GM23248 (cell line): ENCODE measurements around the gene ALKAL2. TPM values are rescaled to one million over a fixed set of nuclear protein-coding genes. Genes with fewer than 3 reads are reported as not detected.

Source experiments
- DNase-seq: peaks from one replicate; pipeline ENCODE4 v3.0.0-alpha.2; 2015
- H2AFZ ChIP-seq: fragments of 200-600 bp; sonication (generic); 2 replicates; pipeline ENCODE4 v1.6.1; 2016; ENCODE audit warnings: antibody characterized with exemption
- H3F3A ChIP-seq: fragments of 200-600 bp; sonication (generic); 2 replicates; pipeline ENCODE4 v1.6.1; 2016; ENCODE audit warnings: mild to moderate bottlenecking, antibody characterized with exemption, mixed run types; ENCODE audit not compliant: insufficient read depth
- H3K27ac ChIP-seq: fragments of 200-600 bp; sonication (generic); 2 replicates; pipeline ENCODE4 v1.5.1; 2016; ENCODE audit warnings: mild to moderate bottlenecking
- H3K27me3 ChIP-seq: fragments of 200-600 bp; sonication (generic); replicated peaks from 2 replicates; pipeline ENCODE4 v1.6.1; 2016; ENCODE audit warnings: mild to moderate bottlenecking; ENCODE audit not compliant: insufficient read depth
- H3K36me3 ChIP-seq: fragments of 200-600 bp; sonication (generic); 2 replicates; pipeline ENCODE4 v1.6.1; 2016; ENCODE audit warnings: low read depth, mild to moderate bottlenecking
- H3K4me1 ChIP-seq: fragments of 200-600 bp; sonication (generic); 2 replicates; pipeline ENCODE4 v1.6.1; 2016; ENCODE audit warnings: mild to moderate bottlenecking; ENCODE audit not compliant: insufficient read depth
- H3K4me2 ChIP-seq: fragments of 200-600 bp; sonication (generic); one replicate; pipeline ENCODE4 v1.6.1; 2016; ENCODE audit warnings: mild to moderate bottlenecking; ENCODE audit not compliant: unreplicated experiment
- H3K4me3 ChIP-seq: fragments of 200-600 bp; sonication (generic); 2 replicates; pipeline ENCODE4 v1.5.1; 2016; ENCODE audit warnings: mild to moderate bottlenecking
- H3K79me2 ChIP-seq: fragments of 200-600 bp; sonication (generic); 2 replicates; pipeline ENCODE4 v1.6.1; 2016; ENCODE audit warnings: mild to moderate bottlenecking; ENCODE audit not compliant: insufficient read depth
- H3K9ac ChIP-seq: fragments of 200-600 bp; sonication (generic); 2 replicates; pipeline ENCODE4 v1.6.1; 2016; ENCODE audit warnings: mild to moderate bottlenecking
- H3K9me2 ChIP-seq: fragments of 200-600 bp; sonication (generic); 2 replicates; pipeline ENCODE4 v1.6.1; 2016; ENCODE audit warnings: mixed run types, mild to moderate bottlenecking, moderate library complexity; ENCODE audit not compliant: insufficient read depth
- H3K9me3 ChIP-seq: fragments of 200-600 bp; sonication (generic); one replicate; pipeline ENCODE4 v1.6.1; 2017; ENCODE audit warnings: low read depth
- H4K20me1 ChIP-seq: fragments of 200-600 bp; sonication (generic); 2 replicates; pipeline ENCODE4 v1.6.0; 2016; ENCODE audit not compliant: insufficient read depth
- EZH2 ChIP-seq: fragments of 200-600 bp; sonication (generic); IDR thresholded peaks from 2 replicates; pipeline ENCODE4 v1.6.1; 2018; ENCODE audit warnings: antibody characterized with exemption, mild to moderate bottlenecking; ENCODE audit not compliant: insufficient read depth, poor library complexity, severe bottlenecking
- EZH2phosphoT487 ChIP-seq: fragments of 200-600 bp; sonication (generic); IDR thresholded peaks from 2 replicates; pipeline ENCODE4 v1.6.1; 2018; ENCODE audit warnings: antibody characterized with exemption, moderate library complexity, mild to moderate bottlenecking, low read depth; ENCODE audit not compliant: insufficient read depth
- WGBS, 2 experiments: methylation state at CpG; one replicate each; pipeline ENCODE4 v1.1.6; 2015 to 2017; ENCODE audit warnings: low lambda C conversion rate in 2 of 2, low coverage in 1 of 2; ENCODE audit errors: missing lambda C conversion rate in 2 of 2; 5-methylcytosine and 5-hydroxymethylcytosine counted together
- in situ Hi-C: fragments of 300-500 bp; cut with MboI; formaldehyde crosslinking; loops from 2 replicates; pipeline ENCODE4 v1.15.0; 2020
- polyA plus RNA-seq: library from polyadenylated mRNA; unstranded; fragments of >200 nt; fragmentation: Nextera tagmentation; extraction: Ambion mirVana; gene quantifications from 2 replicates; pipeline ENCODE4 v1.2.1, GENCODE V29; 2016
- total RNA-seq: library from RNA; depleted of rRNA; stranded (reverse); fragments of >200 nt; shearing (Covaris generic); gene quantifications from 2 replicates; pipeline ENCODE4 v1.2.3, GENCODE V29; 2014

Gene ALKAL2
- total and polyA plus RNA-seq, 2 experiments from 2014 or later = not detected

DNA sequence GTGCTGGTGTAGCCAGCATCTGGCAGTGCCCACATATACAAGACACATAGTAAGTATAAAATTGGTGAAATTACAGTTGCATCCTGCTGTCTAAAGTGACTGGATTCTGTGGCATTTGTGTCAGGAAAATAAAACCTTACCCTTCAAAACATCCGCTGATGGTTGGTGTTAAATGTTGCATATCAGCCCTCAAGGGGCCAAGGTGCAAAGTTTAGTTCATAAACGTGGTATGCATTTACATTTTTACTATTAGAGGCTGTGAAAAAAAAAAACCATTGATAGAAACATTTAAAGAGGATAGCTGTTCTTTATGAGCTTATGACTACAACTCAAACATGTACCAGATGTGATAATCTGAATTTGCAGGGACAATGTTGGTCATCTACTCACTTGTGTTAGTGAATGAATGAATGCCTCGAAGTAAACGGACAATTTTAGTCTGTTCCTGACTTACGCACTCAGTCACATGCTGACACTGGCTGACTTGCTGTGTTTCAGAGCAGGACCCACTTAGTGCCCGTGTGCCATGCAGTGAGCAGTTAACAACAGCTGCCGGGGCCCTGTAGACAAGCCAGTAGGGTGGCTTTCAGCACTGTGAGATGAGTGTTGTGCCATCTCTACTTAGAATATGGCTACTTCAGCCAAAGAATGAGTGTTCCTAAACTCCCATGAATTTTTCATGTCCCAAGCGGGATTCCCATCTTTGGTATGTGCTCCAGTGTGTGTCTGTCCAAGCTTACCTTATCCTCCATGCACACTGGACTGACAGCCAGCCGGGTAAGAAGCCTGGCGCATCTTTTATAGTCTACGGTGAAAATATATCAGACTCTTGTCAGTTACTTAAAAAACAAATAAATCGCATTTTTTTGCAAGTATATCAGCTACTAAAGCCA is 5.3 kb downstream of the ALKAL2 start:
- Histone ChIP-seq H3K27ac (no peak overlapping the region), H3K4me2 (no peak overlapping the region), H3K4me3 (no peak overlapping the region), H3F3A (peaks cover 37% of the 10 kb centered on the region), H3K9ac (no peak overlapping the region), H3K9me3 (no peaks in the 10 kb centered on the region), H3K27me3 (no peaks in the 10 kb centered on the region), H3K9me2 (no peaks in the 10 kb centered on the region), H3K36me3 (peaks cover 27% of the 10 kb centered on the region), H3K79me2 (peaks cover 11% of the 10 kb centered on the region), H2AFZ (no peak overlapping the region), H4K20me1 (no peaks in the 10 kb centered on the region), H3K4me1 (peaks cover 24% of the 10 kb centered on the region)
- DNase-seq = no peak
- in situ Hi-C loops = no loop called here
- TF ChIP-seq EZH2 (no peak), EZH2phosphoT487 (no peak)
- 95 to 96% methylated on average over 12 of the region's 12 CpGs for WGBS, 2 experiments

DNA sequence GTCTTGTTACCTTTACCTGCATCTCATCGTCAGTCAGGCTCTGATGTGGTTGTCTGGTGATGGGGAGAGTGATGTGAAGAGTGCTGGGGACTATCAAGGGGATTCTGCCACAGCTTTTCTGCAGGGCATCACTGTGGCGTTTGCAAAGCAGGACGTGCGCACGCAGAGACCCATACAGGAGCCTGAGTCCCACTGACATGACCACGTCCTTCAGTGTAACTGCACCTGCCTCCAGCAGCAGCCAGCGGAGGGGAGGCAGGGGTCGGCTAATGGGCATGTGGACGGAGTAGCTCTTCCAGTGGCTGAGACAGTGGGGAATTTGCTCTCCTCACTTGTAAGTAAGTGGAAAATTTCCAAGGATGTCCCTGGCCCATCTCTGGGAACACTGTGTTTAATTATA is 6.5 kb downstream of the ALKAL2 start:
- WGBS, 2 experiments = 97 to 98% methylated on average over 9 of the region's 9 CpGs
- no peaks in the 10 kb centered on the region for H4K20me1 ChIP-seq

DNA sequence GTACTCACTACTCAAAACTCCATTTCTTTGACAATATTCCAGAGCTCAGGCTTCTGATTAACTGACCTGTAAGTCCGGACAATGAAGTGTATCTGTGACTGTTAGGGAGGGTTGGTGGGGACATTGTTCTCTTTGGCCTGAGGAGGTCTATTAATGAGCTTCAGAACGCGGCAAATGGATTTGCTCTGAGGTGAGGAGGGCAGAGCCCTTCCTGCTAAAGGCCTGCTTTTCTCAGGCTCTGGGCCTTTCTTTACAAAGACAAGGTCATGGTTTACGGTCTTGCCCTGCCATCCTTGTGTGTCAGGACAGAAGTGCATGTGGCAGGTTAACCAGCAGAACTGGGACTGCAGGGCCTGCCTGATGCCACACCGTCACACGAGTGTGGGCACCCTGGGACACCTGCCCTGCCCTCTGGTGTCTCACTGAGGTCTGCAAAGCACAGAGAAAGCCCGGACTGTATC is 7.2 kb downstream of the ALKAL2 start:
- H3K27ac ChIP-seq = no peak overlapping the region
- H3K27me3 ChIP-seq = no peaks in the 10 kb centered on the region
- H3K9ac ChIP-seq = no peak overlapping the region
- WGBS, 2 experiments = 96 to 97% methylated on average over 7 of the region's 7 CpGs
- H3K4me3 ChIP-seq = no peak overlapping the region
- peaks cover 19% of the 10 kb centered on the region for H3K4me1 ChIP-seq
- peaks cover 35% of the 10 kb centered on the region for H3K36me3 ChIP-seq
- H3K9me3 ChIP-seq = no peaks in the 10 kb centered on the region
- H2AFZ ChIP-seq = no peak overlapping the region
- peaks cover 29% of the 10 kb centered on the region for H3F3A ChIP-seq
- H3K4me2 ChIP-seq = no peak overlapping the region
- H3K9me2 ChIP-seq = no peaks in the 10 kb centered on the region
- no peaks in the 10 kb centered on the region for H4K20me1 ChIP-seq
- H3K79me2 ChIP-seq = peaks cover 30% of the 10 kb centered on the region
- in situ Hi-C loops = no loop called here
- no peak for DNase-seq
- TF ChIP-seq EZH2phosphoT487 (no peak), EZH2 (no peak)

More for the DNA sequence above, 6.5 kb downstream of the ALKAL2 start:
- Histone ChIP-seq H2AFZ (no peak overlapping the region), H3K36me3 (peaks cover 35% of the 10 kb centered on the region), H3K27me3 (no peaks in the 10 kb centered on the region), H3K4me1 (peaks cover 24% of the 10 kb centered on the region), H3K79me2 (peaks cover 23% of the 10 kb centered on the region), H3K9me3 (no peaks in the 10 kb centered on the region), H3K4me2 (no peak overlapping the region), H3K4me3 (no peak overlapping the region), H3K9ac (no peak overlapping the region), H3K9me2 (no peaks in the 10 kb centered on the region), H3K27ac (no peak overlapping the region), H3F3A (peaks cover 36% of the 10 kb centered on the region)
- DNase-seq = no peak
- TF ChIP-seq EZH2 = no peak
- TF ChIP-seq EZH2phosphoT487 = no peak
- in situ Hi-C loops = no loop called here

DNA sequence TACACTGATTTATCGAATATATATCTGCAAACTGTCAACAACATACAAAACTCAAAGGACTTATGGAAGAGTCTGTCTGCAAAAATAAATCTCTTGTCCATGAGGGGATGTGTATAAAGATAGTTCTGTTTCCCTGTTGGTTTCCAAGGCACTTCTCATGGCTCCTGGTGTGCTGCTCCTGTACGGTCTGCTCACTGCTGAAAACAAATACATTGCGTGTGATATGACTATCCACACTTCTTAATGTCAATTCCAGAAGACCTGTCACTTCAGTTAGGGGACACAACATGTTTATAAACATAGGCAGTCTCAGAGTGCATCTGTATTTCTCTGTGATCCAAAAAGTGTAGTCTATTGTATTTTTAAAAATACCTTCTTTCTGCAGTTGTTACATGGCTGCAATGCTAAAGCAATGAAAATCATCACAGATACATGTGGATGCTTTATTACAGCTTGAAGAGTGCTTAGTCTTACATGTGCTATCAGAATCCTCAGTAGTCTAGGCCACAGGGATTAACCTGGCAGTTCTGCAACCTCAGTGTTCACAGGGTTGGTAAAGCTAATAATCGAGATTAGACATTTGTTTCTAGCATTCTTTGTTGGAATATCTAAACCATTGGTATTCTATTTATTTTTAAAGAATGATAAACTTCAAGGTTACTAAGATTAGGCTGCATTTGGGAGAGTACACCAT is 7.8 kb downstream of the ALKAL2 start:
- no peak for DNase-seq
- Histone ChIP-seq H3K27me3 (no peaks in the 10 kb centered on the region), H3K4me2 (no peak overlapping the region), H3K79me2 (peaks cover 36% of the 10 kb centered on the region), H3F3A (peaks cover 23% of the 10 kb centered on the region), H3K4me3 (no peak overlapping the region), H3K9me3 (no peaks in the 10 kb centered on the region), H2AFZ (no peak overlapping the region), H3K9me2 (no peaks in the 10 kb centered on the region), H3K9ac (no peak overlapping the region), H4K20me1 (no peaks in the 10 kb centered on the region), H3K36me3 (peaks cover 35% of the 10 kb centered on the region), H3K27ac (no peak overlapping the region), H3K4me1 (peaks cover 14% of the 10 kb centered on the region)
- 97 to 98% methylated on average over 4 of the region's 4 CpGs for WGBS, 2 experiments
- in situ Hi-C loops = no loop called here
- TF ChIP-seq EZH2 = no peak
- TF ChIP-seq EZH2phosphoT487 = no peak
